Measurements from ENCODE around the gene ST3GAL5. TPM values are rescaled to one million over a fixed set of nuclear protein-coding genes. Genes with fewer than 3 reads are reported as not detected.

Gene ST3GAL5
- total and polyA plus RNA-seq, 2 of the 8 experiments (the other 6 are each of a cell fraction or from before 2014, with no cell fraction given), result 1.9 to 4.5 TPM

DNA sequence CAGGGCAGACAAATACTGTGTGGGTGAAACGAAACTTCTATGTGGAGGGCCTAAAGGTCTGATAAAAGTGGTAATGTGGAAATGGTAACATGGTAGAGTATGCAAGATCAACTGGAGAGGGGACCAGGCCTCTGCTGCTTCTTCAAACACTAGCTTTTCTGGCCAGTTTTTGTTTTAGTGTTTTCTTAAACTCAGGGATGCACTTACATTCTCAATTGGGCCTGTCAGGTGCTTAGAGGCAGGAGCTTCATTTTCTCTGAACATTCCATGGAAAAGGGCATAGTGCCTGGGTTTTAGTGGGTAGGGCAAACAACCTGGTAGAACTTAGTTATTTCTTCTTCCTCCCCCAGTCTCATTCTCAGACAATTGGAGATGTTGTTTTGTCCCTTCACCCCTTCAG lies 10.5 kb upstream of the ST3GAL5 start:
- H3K23me2 ChIP-seq (ENCODE audit: low read depth, low read length), result no peaks in the 10 kb centered on the region
- no peaks in the 10 kb centered on the region for H4K20me1 ChIP-seq (replicated peaks in 1 of 2; ENCODE audit: control insufficient read depth in 1 of 2, insufficient read depth in 2 of 2, low read length in 2 of 2)
- H3K27me3 ChIP-seq (replicated peaks in 1 of 4; ENCODE audit: control insufficient read depth in 3 of 4, extremely low read depth in 1 of 4, insufficient read depth in 3 of 4, low read length in 3 of 4), result no peaks in the 10 kb centered on the region
- no peak overlapping the region for H3K9ac ChIP-seq (replicated peaks in 1 of 4; ENCODE audit: extremely low read depth in 1 of 4, low read depth in 3 of 4, low read length in 3 of 4)
- H3K18ac ChIP-seq (ENCODE audit: extremely low read depth, low read length), result no peak overlapping the region
- H2BK5ac ChIP-seq (ENCODE audit: low read depth, low read length), result no peak overlapping the region
- no peaks in the 10 kb centered on the region for H3K79me2 ChIP-seq (ENCODE audit: control insufficient read depth in 1 of 2, insufficient read depth in 2 of 2, low read length in 2 of 2)
- no peak overlapping the region for H3K56ac ChIP-seq (replicated peaks; ENCODE audit: insufficient read length, low read depth, low read length)
- H4K5ac ChIP-seq (ENCODE audit: insufficient read length, low read depth, low read length), result no peak overlapping the region
- no peak overlapping the region for H4K8ac ChIP-seq (ENCODE audit: extremely low read depth, insufficient read depth, low read length)
- H2AK5ac ChIP-seq (ENCODE audit: low read depth, low read length), result no peak overlapping the region
- no peak overlapping the region for H3K27ac ChIP-seq (ENCODE audit: low read depth, low read length)
- DNase-seq (ENCODE audit: low read depth in 1 of 2, low spot score in 2 of 2), result no peak
- no peak overlapping the region for H3K14ac ChIP-seq (ENCODE audit: insufficient read length)
- H3K4me1 ChIP-seq (replicated peaks in 1 of 4; ENCODE audit: control insufficient read depth in 3 of 4, insufficient read depth in 4 of 4, low read length in 3 of 4), result no peaks in the 10 kb centered on the region; a peak in 1 of 7 replicates
- no peak overlapping the region for H2BK120ac ChIP-seq (replicated peaks; ENCODE audit: low read depth, low read length)
- no peak overlapping the region for H2BK12ac ChIP-seq (ENCODE audit: low read depth, low read length)
- POLR2A ChIA-PET (ENCODE audit: partially characterized antibody), result no interaction called here
- H2BK15ac ChIP-seq (ENCODE audit: low read length), result no peak overlapping the region
- no peak overlapping the region for H3K4me2 ChIP-seq (ENCODE audit: insufficient read depth in 1 of 2, low read depth in 2 of 2, low read length in 2 of 2)
- no peaks in the 10 kb centered on the region for H3K36me3 ChIP-seq (ENCODE audit: control insufficient read depth in 2 of 4, insufficient read depth in 4 of 4, low read length in 3 of 4)
- WGBS, 2 experiments (ENCODE audit: extremely low coverage in 1 of 2, insufficient coverage in 1 of 2, insufficient read length in 1 of 2, insufficient replicate concordance in 2 of 2, low coverage in 1 of 2, low lambda C conversion rate in 2 of 2, missing lambda C conversion rate in 1 of 2), result 81% methylated on average over 1 of the region's 1 CpG; no CpG with 5 or more reads in 1 of the 2 experiments
- no peak overlapping the region for H4K91ac ChIP-seq (replicated peaks; ENCODE audit: insufficient read length, low read length)
- H3K4ac ChIP-seq (replicated peaks; ENCODE audit: insufficient read length, low read depth, low read length), result no peak overlapping the region
- no peak for FAIRE-seq
- no peak overlapping the region for H2BK20ac ChIP-seq (ENCODE audit: low read length)
- no peak overlapping the region for H3K23ac ChIP-seq (ENCODE audit: insufficient read length)
- no peaks in the 10 kb centered on the region for H3K79me1 ChIP-seq (ENCODE audit: low read depth, low read length)
- H2AFZ ChIP-seq (ENCODE audit: low read length), result no peak overlapping the region
- no peaks in the 10 kb centered on the region for H3K9me3 ChIP-seq (ENCODE audit: insufficient read depth in 2 of 2, low read depth in 1 of 2, low read length in 1 of 2)
- H3K4me3 ChIP-seq (ENCODE audit: extremely low read depth in 1 of 4, insufficient read depth in 2 of 4, low read depth in 3 of 4, low read length in 4 of 4), result no peak overlapping the region
- CTCF ChIA-PET (ENCODE audit: partially characterized antibody), result interaction anchor here (1.8 kb wide), 1 partner anchor 10 kb away, joined by 8 read pairs; the partner anchor contains the start of gene ST3GAL5
- TF ChIP-seq, protein P1, sequence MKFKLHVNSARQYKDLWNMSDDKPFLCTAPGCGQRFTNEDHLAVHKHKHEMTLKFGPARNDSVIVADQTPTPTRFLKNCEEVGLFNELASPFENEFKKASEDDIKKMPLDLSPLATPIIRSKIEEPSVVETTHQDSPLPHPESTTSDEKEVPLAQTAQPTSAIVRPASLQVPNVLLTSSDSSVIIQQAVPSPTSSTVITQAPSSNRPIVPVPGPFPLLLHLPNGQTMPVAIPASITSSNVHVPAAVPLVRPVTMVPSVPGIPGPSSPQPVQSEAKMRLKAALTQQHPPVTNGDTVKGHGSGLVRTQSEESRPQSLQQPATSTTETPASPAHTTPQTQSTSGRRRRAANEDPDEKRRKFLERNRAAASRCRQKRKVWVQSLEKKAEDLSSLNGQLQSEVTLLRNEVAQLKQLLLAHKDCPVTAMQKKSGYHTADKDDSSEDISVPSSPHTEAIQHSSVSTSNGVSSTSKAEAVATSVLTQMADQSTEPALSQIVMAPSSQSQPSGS (IDR thresholded peaks at IDR 0.05; ENCODE audit: low read length), result no peak
- TF ChIP-seq SIN3A (conservative IDR thresholded peaks at IDR 0.05 in 1 of 2, IDR thresholded peaks at IDR 0.05 in 1 of 2; ENCODE audit: low read depth in 1 of 2, low read length in 2 of 2) (no peak), SIX5 (IDR thresholded peaks at IDR 0.05; ENCODE audit: low read depth, low read length) (no peak), BACH1 (IDR thresholded peaks at IDR 0.05; ENCODE audit: low read length) (no peak), CBX8 (IDR thresholded peaks at IDR 0.05; ENCODE audit: borderline replicate concordance, low read depth, low read length) (no peak), BRCA1 (IDR thresholded peaks at IDR 0.05; ENCODE audit: low read depth, low read length) (no peak), SAP30 (IDR thresholded peaks at IDR 0.05; ENCODE audit: insufficient read depth, insufficient replicate concordance, low read length) (no peak), CREB1 (IDR thresholded peaks at IDR 0.05) (no peak), POLR2A (IDR thresholded peaks at IDR 0.05; ENCODE audit: control extremely low read depth in 1 of 2, low read depth in 2 of 2, low read length in 2 of 2) (no peak), TEAD4 (IDR thresholded peaks at IDR 0.05; ENCODE audit: low read depth, low read length) (no peak), SP1 (IDR thresholded peaks at IDR 0.05; ENCODE audit: low read depth, low read length) (no peak), CBX5 (IDR thresholded peaks at IDR 0.05; ENCODE audit: low read depth, low read length) (no peak)
- TF ChIP-seq, protein P2, sequence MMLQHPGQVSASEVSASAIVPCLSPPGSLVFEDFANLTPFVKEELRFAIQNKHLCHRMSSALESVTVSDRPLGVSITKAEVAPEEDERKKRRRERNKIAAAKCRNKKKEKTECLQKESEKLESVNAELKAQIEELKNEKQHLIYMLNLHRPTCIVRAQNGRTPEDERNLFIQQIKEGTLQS (IDR thresholded peaks at IDR 0.05; ENCODE audit: insufficient read depth, low read depth, low read length), result no peak

All from H1 (cell line).